Skeletal muscle cell (primary cell): ENCODE data around the gene ANGPTL2.

Experiments
- DNase-seq: peaks from one replicate; pipeline ENCODE4 v3.0.0-alpha.2; 2010; ENCODE audit warnings: low read depth
- H3K4me3 ChIP-seq: 2 replicates; pipeline ENCODE4 v1.5.1; 2011; ENCODE audit warnings: low read depth, mild to moderate bottlenecking, control low read depth, low read length, moderate library complexity

The ANGPTL2 gene

GRCh38 chr9:127105805-127106465 lies 16.5 kb downstream of the ANGPTL2 start:
- H3K4me3 ChIP-seq, result no peak overlapping the region
- DNase-seq, result no peak

- no peak overlapping the region for H3K4me3 ChIP-seq
- no peak for DNase-seq
These were observed 17.7 kb downstream of the ANGPTL2 start for GRCh38 chr9:127104581-127105311.

- no peak overlapping the region for H3K4me3 ChIP-seq
- no peak for DNase-seq
These were observed 19.6 kb downstream of the ANGPTL2 start for GRCh38 chr9:127102788-127103187.

GRCh38 chr9:127102176-127102575 lies 20.3 kb downstream of the ANGPTL2 start:
- DNase-seq, result no peak
- H3K4me3 ChIP-seq, result no peak overlapping the region

- DNase-seq, result no peak
- no peak overlapping the region for H3K4me3 ChIP-seq
These were observed 22.8 kb downstream of the ANGPTL2 start for GRCh38 chr9:127099664-127100063.

- H3K4me3 ChIP-seq, result no peak overlapping the region
- no peak for DNase-seq
These were observed 23.4 kb downstream of the ANGPTL2 start for GRCh38 chr9:127098916-127099553.

- no peak for DNase-seq
These were observed 24.8 kb downstream of the ANGPTL2 start for GRCh38 chr9:127097683-127098082.

GRCh38 chr9:127096208-127096607 lies 26.2 kb downstream of the ANGPTL2 start:
- H3K4me3 ChIP-seq, result no peak overlapping the region
- DNase-seq, result no peak

More at GRCh38 chr9:127097683-127098082, 24.8 kb downstream of the ANGPTL2 start:
- no peak overlapping the region for H3K4me3 ChIP-seq

GRCh38 chr9:127095411-127095810 lies 27.0 kb downstream of the ANGPTL2 start:
- no peak overlapping the region for H3K4me3 ChIP-seq
- no peak for DNase-seq

GRCh38 chr9:127093319-127094020 lies 29.0 kb downstream of the ANGPTL2 start:
- DNase-seq, result no peak
- no peak overlapping the region for H3K4me3 ChIP-seq

- DNase-seq, result no peak
- no peak overlapping the region for H3K4me3 ChIP-seq
These were observed 30.3 kb downstream of the ANGPTL2 start for GRCh38 chr9:127092041-127092608.

GRCh38 chr9:127091526-127091925 lies 30.9 kb downstream of the ANGPTL2 start:
- no peak for DNase-seq
- no peak overlapping the region for H3K4me3 ChIP-seq

- H3K4me3 ChIP-seq, result no peak overlapping the region
- DNase-seq, result no peak
These were observed 32.0 kb downstream of the ANGPTL2 start for GRCh38 chr9:127090341-127090985.

- DNase-seq, result no peak
- no peak overlapping the region for H3K4me3 ChIP-seq
These were observed 32.8 kb downstream of the ANGPTL2 start for GRCh38 chr9:127089631-127090081.

GRCh38 chr9:127088724-127089615 lies 33.5 kb downstream of the ANGPTL2 start:
- DNase-seq, result no peak
- H3K4me3 ChIP-seq, result no peak overlapping the region

GRCh38 chr9:127087836-127088235 lies 34.6 kb downstream of the ANGPTL2 start:
- H3K4me3 ChIP-seq, result no peak overlapping the region
- DNase-seq, result no peak

GRCh38 chr9:127087411-127087810 lies 35.0 kb downstream of the ANGPTL2 start:
- DNase-seq, result no peak
- H3K4me3 ChIP-seq, result no peak overlapping the region

- no peak for DNase-seq
- no peak overlapping the region for H3K4me3 ChIP-seq
These were observed 35.7 kb downstream of the ANGPTL2 start for GRCh38 chr9:127086771-127087170.
